Measurements from ENCODE around the gene NFAM1.

Gene NFAM1, protein sequence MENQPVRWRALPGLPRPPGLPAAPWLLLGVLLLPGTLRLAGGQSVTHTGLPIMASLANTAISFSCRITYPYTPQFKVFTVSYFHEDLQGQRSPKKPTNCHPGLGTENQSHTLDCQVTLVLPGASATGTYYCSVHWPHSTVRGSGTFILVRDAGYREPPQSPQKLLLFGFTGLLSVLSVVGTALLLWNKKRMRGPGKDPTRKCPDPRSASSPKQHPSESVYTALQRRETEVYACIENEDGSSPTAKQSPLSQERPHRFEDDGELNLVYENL

DNA sequence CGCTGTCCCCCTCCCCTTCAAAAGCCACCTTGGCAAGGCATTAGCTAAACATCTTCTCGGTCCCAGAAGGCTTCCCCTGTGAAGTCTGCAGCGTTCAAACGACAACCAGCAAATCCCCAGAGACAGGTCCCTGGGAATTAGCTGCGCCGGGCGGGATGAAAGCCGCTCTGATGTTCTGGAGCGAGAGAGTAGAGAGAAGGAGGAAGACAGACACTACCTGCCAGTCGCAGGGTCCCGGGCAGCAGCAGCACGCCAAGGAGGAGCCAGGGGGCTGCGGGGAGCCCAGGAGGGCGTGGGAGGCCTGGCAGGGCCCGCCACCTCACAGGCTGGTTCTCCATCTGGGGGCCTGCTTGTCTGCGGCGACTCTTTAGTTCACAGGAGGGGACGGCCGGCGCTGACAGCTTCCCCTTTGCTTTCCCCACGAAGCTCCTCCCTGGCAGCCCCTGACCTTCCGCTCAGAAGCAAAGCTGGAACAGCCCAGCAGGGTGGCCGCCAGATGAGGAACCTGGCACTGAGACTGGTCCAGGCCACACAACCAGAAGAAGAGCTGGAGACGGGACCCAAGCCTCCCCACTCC is at the start of gene NFAM1:
NFAM1 (minus strand) TSS at position 384 of the 577 bp plus-strand sequence; CDS start at position 338, 46 bp downstream.
- no peak for DNase-seq (ENCODE audit: low read depth in 1 of 2, low spot score in 1 of 2)

DNA sequence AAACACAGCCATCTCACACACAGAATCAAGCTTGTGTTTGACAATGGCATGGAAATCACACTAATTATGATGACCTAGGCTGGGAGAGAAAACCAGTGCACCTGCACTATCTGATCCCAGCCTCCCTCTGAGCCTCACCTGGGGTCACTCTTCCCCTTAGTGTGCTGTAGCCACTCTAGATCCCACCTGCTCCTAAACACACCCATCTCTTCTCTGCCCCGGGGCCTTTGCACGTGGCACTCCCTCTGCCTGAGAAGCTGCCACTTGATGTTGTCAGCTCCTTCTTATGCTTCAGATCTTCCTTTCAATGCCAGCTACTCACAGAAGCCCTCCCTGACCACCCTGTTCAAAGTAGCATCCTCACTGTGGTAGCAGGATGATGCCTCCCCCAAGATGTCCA is 42.9 kb upstream of the NFAM1 start:
- DNase-seq (ENCODE audit: low read depth in 1 of 2, low spot score in 1 of 2): no peak

DNA sequence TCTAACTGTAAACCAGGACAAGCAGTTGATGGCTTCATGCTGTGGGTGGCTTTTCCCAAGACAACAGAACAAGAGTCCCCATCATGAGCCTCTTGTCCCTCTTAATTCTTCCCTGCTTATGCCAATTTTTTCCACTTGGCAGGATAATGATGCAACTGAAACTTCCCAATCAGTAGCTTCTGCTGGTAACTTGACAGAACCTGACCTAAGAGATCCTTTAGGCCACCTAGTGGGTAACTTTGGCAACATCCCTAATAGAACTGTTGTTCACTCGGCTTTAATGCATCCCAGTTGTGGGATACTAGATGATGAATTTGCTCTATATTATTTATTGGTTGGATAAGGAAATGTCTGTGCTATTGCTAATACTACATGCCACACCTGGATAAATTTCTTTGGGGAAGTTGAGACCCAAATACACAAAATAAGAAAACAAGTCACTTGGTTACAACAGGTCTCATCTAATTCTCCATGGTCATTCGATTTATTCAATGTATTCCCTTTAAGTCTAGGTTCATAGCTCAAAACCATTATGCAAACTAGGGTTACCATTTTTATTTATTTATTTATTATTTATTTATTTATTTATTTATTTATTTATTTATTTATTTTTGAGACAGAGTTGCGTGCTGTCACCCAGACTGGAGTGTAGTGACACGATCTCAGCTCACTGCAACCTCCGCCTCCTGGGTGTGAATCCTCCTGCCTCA is 41.4 kb upstream of the NFAM1 start:
- peak in 1 of 2 donors; percentile 4 for DNase-seq (ENCODE audit: low read depth in 1 of 2, low spot score in 1 of 2)

DNA sequence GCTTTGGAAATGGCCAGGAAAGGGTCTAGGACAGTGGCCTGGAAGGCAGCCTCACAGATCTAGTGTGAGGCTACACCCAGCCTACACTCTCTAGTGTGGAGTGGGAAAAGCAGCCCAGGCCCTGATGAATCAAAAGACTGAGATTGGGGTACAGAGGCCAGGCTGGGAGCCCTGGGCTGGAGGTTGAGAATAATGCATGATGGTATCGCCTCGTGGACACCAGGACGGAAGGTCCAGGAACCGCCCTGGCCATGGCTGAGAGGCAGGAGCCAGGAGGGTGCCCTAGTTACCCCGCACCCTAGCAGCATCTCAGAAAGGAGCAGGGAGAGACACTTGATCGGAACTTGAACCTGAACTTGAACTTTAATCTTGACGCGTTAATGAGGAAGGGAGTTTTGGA is 40.5 kb upstream of the NFAM1 start:
- DNase-seq (ENCODE audit: low read depth in 1 of 2, low spot score in 1 of 2): no peak

DNA sequence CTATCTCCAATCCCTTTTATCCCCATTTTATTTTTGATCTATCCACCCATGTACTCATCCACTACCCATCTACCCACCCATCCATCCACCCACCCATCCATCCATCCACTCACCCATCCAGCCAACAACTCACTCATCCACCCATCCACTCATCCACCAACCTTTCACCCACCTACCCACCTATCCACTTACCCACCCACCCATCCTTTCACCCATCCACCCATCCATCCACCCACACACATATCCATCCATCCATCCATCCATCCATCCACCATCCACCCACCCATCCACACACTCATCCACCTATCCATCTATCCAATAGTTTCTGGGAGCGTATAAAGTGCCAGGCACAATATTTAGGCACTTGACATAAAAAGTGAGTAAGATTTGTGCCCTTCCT is 39.2 kb upstream of the NFAM1 start:
- no peak for DNase-seq (ENCODE audit: low read depth in 1 of 2, low spot score in 1 of 2)

DNA sequence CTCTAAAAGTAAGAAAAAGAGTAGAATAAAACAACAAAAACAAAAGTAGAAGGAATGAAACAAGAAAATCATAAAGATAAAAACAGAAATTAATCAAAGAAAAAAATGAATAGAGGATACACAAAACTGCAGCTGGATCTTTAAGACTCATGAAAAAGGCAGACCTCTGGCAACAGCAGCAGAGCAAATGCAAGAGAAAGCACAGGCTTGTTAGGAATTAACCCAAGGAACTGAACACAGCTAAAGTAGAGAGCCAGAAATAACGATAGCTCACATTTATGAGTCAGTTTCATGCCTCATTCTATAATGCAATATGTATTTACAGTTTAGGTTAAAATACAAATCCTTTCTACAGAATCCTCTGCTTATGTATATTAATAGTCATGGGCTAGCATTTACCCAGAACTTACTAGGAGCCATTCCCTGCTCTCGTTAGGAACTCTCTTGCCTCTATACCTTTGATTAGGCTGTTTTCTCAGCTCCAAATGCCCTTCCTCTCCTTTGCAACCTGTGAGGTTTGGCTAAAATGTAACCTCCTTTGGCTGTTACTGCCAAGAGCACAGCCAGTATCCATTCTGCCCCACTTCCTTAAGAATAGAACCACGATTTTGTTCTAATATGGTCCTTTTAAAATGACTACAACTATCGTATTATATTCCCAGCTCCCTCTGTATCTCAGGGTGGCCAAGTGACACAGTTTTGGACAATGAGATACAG is 38.3 kb upstream of the NFAM1 start:
- no peak for DNase-seq (ENCODE audit: low read depth in 1 of 2, low spot score in 1 of 2)

DNA sequence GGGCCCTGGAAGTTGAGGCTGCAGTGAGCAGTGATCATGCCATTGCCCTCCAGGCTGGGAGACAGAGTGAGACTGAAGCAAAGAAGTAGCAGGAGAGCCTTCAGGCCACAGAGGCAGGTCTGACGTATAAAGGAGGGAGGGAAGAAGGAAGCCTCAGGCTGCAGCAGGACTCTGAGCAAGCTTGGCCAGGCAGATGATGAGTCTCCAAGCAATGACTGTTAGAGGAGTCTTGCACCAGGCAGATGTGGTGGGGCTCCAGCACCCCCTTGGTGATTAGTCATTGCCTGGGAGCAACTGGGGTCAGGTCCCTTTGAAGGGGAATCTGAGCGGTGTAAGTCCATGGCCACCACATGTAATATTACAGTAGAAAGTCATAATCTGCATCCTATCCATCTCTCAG is 36.6 kb upstream of the NFAM1 start:
- no peak for DNase-seq (ENCODE audit: low read depth in 1 of 2, low spot score in 1 of 2)

DNA sequence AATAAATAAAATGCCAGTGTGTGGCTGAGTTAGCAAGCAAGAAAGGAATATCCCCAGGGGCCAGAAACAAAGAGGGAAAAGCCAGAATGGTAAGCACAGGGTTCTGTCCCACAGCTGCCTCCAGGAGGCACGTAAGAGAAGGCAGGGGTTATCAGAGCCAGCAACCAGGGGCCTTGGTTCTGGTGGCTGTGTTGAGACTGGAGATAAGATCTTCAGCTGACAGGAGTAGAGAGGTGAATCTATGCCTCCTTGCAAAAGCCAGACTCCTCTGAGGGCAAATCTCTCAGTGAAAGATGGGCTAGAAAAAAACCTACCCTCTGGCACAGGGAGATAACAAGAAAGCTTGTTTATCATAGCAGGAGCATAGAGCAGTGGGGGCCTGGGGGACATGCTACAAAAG is 29.8 kb upstream of the NFAM1 start:
- DNase-seq (ENCODE audit: low read depth in 1 of 2, low spot score in 1 of 2): no peak

DNA sequence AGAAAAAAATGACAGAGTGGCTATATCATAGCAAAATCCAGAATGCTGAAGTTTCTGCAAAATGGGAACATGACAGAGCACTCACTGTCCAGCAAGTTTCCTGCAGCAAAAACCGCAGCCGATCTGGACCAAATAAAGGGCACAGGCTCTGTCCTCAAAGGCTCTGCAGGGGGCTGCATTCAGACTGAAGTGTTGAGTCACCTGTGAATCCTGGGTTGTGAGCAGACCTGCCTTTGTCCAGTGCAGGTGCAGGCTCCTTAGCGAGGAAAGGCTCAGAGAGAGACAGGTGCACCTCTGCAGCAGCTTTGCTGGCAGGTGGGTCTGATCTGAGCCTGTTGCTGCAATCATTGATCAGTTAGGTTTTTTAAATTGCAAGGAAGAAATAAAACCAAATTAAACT is 29.3 kb upstream of the NFAM1 start:
- DNase-seq (ENCODE audit: low read depth in 1 of 2, low spot score in 1 of 2): no peak

DNA sequence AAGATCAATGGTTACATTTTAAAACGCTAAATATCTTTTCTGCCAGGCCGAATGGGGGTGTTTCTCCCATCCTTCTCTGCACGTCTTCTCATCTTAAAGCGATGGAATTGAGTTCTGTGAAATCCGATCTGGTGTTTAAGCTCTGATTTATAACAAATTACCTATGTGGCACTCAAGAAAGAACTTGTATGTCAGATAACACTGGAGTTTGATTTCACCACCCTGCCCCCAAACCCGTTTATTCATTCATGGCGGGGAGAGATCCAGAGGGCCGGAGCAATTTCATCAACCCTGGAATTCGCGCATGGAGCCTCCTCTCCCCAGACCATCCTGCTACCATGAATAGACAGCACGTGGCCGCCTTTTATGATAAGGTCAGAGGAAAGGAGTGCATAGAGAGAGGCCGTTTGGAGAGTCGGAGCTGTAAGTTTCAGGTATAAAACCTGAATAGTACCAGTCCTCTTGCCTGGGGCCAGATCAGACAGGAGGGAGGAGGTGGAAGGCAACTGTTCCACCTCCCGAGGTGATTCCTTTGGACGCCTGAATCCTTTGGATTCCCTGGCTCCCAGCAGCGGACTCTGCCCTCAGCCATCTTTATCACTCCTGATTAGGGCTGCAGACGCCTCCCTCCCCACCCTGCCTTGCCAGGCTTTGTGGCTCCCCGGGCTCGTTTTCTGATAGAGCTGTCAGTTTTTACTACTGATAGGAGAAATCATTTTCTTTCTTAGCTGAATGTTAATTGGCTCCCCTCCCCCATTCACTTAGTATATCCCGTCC is 27.3 kb upstream of the NFAM1 start:
- no peak for DNase-seq (ENCODE audit: low read depth in 1 of 2, low spot score in 1 of 2)

DNA sequence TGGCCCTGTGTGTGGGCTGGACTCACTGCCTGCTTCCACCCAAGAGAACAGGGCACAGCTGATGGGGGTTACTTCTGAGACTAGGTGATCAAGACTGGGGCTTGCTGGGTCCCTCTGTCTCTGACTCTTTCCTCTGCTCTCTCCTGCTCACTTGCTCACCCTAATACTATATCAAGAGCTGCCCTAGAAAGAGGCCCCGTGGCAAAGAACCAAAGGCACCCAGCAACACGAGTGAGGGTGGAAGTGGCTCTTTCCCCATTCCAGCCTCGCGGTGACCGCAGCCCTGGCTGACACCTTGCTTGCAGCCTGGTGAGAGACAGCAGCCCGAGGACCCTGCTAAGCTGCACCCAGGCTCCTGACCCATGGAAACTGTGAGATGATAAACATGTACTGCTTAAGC is 20.7 kb upstream of the NFAM1 start:
- no peak for DNase-seq (ENCODE audit: low read depth in 1 of 2, low spot score in 1 of 2)

DNA sequence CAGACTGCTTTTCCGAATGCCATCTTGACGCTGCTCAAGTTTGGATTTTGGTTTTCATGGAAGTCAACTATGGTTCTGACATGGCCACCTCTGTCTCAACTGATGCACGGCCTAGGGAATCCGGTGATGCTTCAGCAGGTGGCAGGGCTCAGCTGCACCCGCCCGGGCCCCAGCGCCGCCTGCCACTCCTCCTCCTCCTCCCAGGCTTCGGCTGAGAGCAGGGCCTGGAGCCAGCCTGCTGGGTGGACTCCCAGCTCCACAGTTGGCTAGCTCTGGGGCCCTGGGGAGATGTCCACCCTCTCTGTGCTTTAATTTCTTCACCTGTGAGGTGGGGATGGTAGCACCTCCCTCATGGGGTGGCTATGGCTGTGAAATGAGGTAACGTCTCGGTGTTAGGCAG is 20.3 kb upstream of the NFAM1 start:
- no peak for DNase-seq (ENCODE audit: low read depth in 1 of 2, low spot score in 1 of 2)

DNA sequence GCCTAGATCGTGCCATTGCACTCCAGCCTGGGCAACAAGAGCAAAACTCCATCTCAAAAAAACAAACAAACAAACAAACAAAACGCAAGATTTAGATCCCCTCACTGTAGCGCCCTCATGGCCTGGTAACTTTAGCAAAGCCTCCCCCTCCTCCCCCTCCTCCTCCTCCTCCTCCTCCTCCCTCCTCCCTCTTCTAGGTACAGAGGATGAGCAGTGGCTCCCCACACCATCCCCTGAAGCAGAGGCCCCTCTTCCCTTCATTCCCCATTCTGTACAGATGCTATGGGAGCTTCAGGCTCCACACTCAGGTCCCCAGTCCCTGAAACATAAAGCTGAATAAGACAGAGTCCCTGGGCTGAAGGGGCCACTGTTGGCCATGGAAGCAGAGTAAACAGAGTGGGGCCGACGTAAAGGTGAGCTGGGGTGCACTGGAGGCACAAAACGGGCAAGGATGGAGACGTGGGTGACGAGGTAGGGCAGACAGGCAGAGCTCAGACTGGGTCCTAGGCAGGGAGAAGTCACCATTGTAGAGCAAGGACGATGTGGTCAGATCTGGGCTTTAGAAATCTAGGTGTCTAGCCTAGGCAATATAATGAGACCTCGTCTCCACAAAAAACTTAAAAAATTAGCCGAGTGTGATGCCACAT is 19.4 kb upstream of the NFAM1 start:
- DNase-seq (ENCODE audit: low read depth in 1 of 2, low spot score in 1 of 2): no peak

DNA sequence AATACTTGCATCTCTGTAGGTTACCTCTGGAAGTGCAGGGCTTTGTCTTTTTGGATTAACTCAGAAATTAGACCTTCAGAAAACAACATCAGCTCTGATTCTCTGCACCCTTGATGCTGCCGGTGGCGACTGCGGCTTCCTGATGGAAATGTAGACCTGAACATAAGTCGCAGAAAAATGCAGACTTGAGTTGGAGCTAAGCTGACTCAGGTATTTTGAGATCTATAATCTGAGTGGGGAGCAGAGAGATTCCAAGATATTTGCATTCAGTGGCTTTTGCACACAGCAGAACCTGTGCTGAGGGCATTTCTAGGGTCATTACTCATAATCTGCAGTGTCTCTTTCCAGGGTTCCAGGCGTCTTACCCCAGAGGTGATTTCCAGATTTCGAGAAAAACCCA is 18.7 kb upstream of the NFAM1 start:
- no peak for DNase-seq (ENCODE audit: low read depth in 1 of 2, low spot score in 1 of 2)

DNA sequence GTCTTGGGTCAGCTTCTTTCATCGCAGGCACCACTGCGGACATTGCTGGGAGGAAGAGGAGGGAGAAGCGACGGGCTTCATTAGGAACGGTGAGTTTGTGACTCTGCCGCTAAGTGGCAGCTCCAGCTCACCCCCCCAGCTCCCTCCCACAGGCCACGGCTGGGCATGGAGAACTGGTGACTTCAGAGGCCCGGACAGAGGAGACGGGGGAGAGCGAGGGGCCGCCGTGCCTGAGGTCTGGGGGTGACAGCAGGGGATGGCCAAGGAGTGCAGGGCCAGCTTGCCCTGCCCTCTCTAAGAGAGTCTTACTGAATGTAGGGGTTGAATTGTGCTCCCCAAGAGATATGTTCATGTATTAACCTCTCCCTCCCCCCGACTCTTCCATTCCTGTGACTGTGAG is 13.9 kb upstream of the NFAM1 start:
- no peak for DNase-seq (ENCODE audit: low read depth in 1 of 2, low spot score in 1 of 2)

DNA sequence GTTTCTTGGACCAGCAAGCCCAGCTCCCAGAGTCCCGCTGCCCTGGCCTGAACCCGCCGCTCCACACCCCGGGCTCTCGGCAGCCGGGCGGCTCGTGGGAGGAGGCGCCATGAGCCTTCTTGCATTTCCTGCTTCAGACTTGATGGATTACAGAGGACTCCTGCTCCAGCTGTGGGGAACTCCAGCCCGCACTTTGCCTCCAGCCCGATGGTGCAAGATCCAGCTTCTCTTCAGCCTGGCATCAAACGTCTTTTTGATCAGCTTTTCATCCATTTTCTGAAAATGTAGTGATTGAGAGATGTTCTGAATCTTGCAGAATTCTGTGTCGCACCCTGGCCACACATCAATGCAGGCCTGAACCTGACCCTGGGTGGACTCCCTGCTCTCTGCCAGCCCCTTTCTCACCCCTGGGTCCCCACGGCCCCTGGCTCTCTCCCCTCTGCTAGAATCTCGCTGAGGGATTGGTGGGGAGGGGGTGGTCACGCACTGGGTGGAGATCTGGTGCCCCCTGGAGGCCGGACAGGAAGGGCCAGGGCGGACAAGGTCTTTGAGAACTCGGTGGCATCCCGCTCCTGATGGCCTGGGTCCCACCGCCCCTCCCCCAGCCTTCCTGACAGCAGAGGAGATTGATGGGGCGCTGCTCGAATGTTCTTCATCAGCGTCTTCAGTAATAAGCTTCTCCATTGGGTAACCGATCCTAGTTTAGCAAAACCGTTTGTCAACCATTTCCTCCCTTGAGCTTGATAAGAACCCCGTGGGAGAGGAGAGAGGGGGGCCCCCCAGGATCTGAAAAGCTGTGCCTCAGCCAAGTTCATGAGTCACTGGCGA is 12.1 kb upstream of the NFAM1 start:
- peak; percentile 54 to 56 for DNase-seq (ENCODE audit: low read depth in 1 of 2, low spot score in 1 of 2)

DNA sequence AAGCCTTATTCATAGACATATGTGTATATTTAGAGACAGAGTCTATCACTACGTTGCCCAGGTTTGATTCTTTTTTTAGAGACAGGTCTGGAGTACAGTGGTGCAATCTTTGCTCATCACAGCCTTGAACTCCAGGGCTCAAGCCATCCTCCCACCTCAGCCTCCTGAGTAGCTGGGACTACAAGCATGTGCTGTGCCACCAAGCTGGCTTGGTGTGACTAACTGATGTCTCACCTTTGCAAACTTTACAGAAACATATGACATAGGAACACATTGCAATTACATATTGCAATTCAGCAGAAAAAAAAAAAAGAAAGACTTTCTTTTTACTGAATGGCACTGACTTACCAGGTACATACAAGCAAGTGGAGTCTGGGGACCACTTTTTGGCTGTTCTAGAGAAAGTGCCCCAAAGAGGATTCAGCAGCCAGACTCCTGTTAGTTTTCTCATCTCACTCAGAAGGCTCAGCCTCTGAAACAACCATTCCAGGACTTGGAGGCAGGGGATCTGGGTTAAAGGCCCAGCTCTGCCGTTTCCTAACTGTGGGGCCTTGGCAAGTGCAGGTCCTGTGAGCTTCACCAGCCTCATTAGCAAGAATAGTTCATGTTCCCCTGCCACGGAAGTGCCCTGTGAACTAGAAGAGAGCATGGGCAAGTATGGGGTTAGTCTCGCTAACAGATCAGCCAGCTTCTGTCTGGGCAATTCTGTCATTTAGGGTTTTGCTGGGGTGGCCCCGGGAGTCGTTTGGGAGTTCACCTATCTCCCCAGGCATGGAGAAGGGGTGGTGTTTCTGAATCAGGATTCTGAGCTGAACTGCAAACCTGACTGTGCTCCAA is 11.3 kb upstream of the NFAM1 start:
- no peak for DNase-seq (ENCODE audit: low read depth in 1 of 2, low spot score in 1 of 2)

DNA sequence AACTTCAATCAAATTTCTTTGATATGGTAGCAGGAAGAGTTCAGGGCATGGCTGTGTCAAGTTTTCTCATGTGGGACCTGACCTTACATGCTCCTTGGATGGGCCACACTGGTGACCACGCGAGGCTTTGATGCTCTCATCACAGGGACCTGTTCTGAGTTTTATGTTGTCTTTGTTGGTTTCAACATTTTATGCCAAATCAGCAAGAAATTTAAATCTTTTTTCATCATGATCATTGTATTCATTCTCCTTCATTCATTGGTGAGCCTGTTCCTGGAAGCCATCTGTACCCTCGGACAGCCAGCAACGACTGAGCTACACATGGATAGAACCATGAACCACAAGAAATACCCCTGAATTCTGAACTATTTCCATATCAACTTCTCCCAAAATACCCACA is 10.5 kb upstream of the NFAM1 start:
- DNase-seq (ENCODE audit: low read depth in 1 of 2, low spot score in 1 of 2): no peak

DNA sequence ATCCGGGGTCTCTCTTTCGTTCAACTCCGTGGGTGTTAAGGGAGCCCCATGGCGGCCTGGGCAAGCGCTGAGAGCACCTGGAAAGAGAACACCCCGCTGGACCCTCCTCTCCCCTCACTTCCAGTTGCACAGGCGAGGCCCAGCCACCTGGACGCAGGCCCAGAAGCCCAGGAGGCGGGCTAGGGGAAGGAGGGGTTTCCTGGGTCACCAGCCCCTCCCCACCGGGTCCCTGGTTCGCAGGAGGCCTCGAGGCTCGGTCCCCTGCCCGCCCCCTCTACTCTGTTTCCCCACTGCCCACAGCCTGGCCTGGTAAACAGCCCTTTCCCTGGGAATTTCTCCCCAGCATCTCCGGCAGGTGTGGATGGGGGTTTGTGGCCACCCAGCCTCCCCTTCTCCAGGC is 8.5 kb upstream of the NFAM1 start:
- DNase-seq (ENCODE audit: low read depth in 1 of 2, low spot score in 1 of 2): no peak
